ENCODE results near the gene GNAT3.

GNAT3 gene

GRCh38 chr7:80444811-80445210, 67.1 kb downstream of the GNAT3 start:
- H3K4me2 ChIP-seq (ENCODE audit: low read length), result no peak overlapping the region
- no CpG with 5 or more reads among the region's 1 CpG for WGBS (ENCODE audit: extremely low coverage, insufficient coverage, insufficient read length)
- no peak overlapping the region for H2BK12ac ChIP-seq (ENCODE audit: low read length)
- H3K79me2 ChIP-seq (ENCODE audit: control insufficient read depth, insufficient read depth, low read length, poor library complexity), result no peaks in the 10 kb centered on the region
- H3K4me3 ChIP-seq (ENCODE audit: low read depth, low read length), result no peak overlapping the region
- H2BK120ac ChIP-seq (ENCODE audit: insufficient read depth, low read length, poor library complexity), result no peak overlapping the region
- no peak overlapping the region for H3K9ac ChIP-seq (ENCODE audit: low read length)
- no peaks in the 10 kb centered on the region for H3K4me1 ChIP-seq (ENCODE audit: control insufficient read depth in 1 of 2, insufficient read depth in 2 of 2, low read length in 2 of 2)
- no peak overlapping the region for H2AK5ac ChIP-seq (ENCODE audit: low read length)
- no peaks in the 10 kb centered on the region for H3K79me1 ChIP-seq (ENCODE audit: low read length)
- no peak overlapping the region for H4K8ac ChIP-seq (ENCODE audit: low read depth, low read length)
- no peak overlapping the region for H3K4ac ChIP-seq (ENCODE audit: low read depth, low read length)
- no peak overlapping the region for H3K27ac ChIP-seq (ENCODE audit: low read depth, low read length)
- H3K36me3 ChIP-seq (ENCODE audit: control insufficient read depth in 1 of 2, insufficient read depth in 2 of 2, low read length in 2 of 2), result no peaks in the 10 kb centered on the region
- H4K12ac ChIP-seq (ENCODE audit: low read depth, low read length), result no peak overlapping the region
- DNase-seq, result no peak
- no peak overlapping the region for H2BK5ac ChIP-seq (ENCODE audit: low read depth, low read length, poor library complexity)
- H2AFZ ChIP-seq (ENCODE audit: insufficient read depth, low read length, poor library complexity), result no peak overlapping the region
- H4K91ac ChIP-seq (ENCODE audit: low read depth, low read length), result no peak overlapping the region
- no peak overlapping the region for H3K18ac ChIP-seq (ENCODE audit: low read length)
- no peak overlapping the region for H3K23ac ChIP-seq (ENCODE audit: low read length)
- H3K9me3 ChIP-seq (ENCODE audit: insufficient read depth, low read depth, low read length), result no peaks in the 10 kb centered on the region
- no peaks in the 10 kb centered on the region for H3K27me3 ChIP-seq (ENCODE audit: insufficient read depth, low read length)
- no peak overlapping the region for H3K14ac ChIP-seq (ENCODE audit: low read length)

DNA sequence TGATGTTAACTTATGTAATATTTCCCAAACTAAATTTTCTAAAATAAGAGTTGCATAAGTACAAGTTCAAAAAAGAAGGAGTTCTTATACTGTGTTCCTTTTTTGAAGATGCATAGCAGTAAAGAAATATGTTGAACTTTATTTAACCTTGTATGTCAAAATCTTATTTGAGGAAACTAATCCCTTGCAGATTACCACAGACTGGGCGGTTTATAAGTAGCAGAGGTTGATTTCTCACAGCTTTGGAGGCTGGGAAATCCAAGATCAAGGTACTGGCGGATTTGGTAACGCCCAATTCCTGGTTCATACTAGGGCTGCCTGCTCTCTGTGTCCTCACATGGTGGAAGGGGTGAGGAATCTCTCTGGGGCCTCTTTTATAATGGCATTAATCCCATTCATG, 68.5 kb downstream of the GNAT3 start:
- peak in 1 of 2 donors; percentile 6 for DNase-seq
- Histone ChIP-seq H3K27ac (ENCODE audit: low read depth, low read length) (no peak overlapping the region), H2BK5ac (ENCODE audit: low read depth, low read length, poor library complexity) (no peak overlapping the region), H2AFZ (ENCODE audit: insufficient read depth, low read length, poor library complexity) (no peak overlapping the region), H3K36me3 (ENCODE audit: control insufficient read depth in 1 of 2, insufficient read depth in 2 of 2, low read length in 2 of 2) (no peaks in the 10 kb centered on the region), H3K4me1 (ENCODE audit: control insufficient read depth in 1 of 2, insufficient read depth in 2 of 2, low read length in 2 of 2) (no peaks in the 10 kb centered on the region), H2BK120ac (ENCODE audit: insufficient read depth, low read length, poor library complexity) (no peak overlapping the region), H3K9me3 (ENCODE audit: insufficient read depth, low read depth, low read length) (no peaks in the 10 kb centered on the region), H4K91ac (ENCODE audit: low read depth, low read length) (no peak overlapping the region), H2AK5ac (ENCODE audit: low read length) (no peak overlapping the region), H3K79me1 (ENCODE audit: low read length) (no peaks in the 10 kb centered on the region), H3K18ac (ENCODE audit: low read length) (no peak overlapping the region), H3K4me2 (ENCODE audit: low read length) (no peak overlapping the region), H2BK12ac (ENCODE audit: low read length) (no peak overlapping the region), H3K4me3 (ENCODE audit: low read depth, low read length) (no peak overlapping the region), H3K79me2 (ENCODE audit: control insufficient read depth, insufficient read depth, low read length, poor library complexity) (no peaks in the 10 kb centered on the region), H4K12ac (ENCODE audit: low read depth, low read length) (no peak overlapping the region), H4K8ac (ENCODE audit: low read depth, low read length) (no peak overlapping the region), H3K9ac (ENCODE audit: low read length) (no peak overlapping the region), H3K23ac (ENCODE audit: low read length) (no peak overlapping the region), H3K27me3 (ENCODE audit: insufficient read depth, low read length) (no peaks in the 10 kb centered on the region), H3K4ac (ENCODE audit: low read depth, low read length) (no peak overlapping the region), H3K14ac (ENCODE audit: low read length) (no peak overlapping the region)
- WGBS (ENCODE audit: extremely low coverage, insufficient coverage, insufficient read length), result no CpG with 5 or more reads among the region's 3 CpGs

DNA sequence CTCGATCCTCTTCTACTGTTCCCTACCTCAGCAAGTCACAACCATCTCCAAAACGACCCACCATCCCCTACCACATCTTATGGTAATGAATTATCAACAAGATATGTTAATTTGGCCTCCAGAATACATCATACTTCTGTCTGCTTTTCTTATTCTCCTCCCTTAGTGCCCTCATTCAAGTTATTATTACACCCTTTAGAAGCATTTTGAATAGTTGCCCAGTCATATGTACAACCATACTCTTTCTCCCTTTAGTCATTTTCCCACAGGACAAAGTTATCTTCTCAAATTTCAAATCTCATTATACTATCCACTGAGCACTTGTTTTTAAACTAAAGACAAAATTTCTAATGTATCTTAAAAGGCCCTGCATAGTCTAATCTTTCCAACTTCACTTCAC, 71.0 kb downstream of the GNAT3 start:
- Histone ChIP-seq H4K8ac (ENCODE audit: low read depth, low read length) (no peak overlapping the region), H2AFZ (ENCODE audit: insufficient read depth, low read length, poor library complexity) (no peak overlapping the region), H3K27ac (ENCODE audit: low read depth, low read length) (no peak overlapping the region), H3K14ac (ENCODE audit: low read length) (no peak overlapping the region), H3K4me1 (ENCODE audit: control insufficient read depth in 1 of 2, insufficient read depth in 2 of 2, low read length in 2 of 2) (no peaks in the 10 kb centered on the region), H3K27me3 (ENCODE audit: insufficient read depth, low read length) (no peaks in the 10 kb centered on the region), H3K4me3 (ENCODE audit: low read depth, low read length) (no peak overlapping the region), H4K12ac (ENCODE audit: low read depth, low read length) (no peak overlapping the region), H3K23ac (ENCODE audit: low read length) (no peak overlapping the region), H2BK120ac (ENCODE audit: insufficient read depth, low read length, poor library complexity) (no peak overlapping the region), H2AK5ac (ENCODE audit: low read length) (no peak overlapping the region), H3K9ac (ENCODE audit: low read length) (no peak overlapping the region), H3K4me2 (ENCODE audit: low read length) (no peak overlapping the region), H3K36me3 (ENCODE audit: control insufficient read depth in 1 of 2, insufficient read depth in 2 of 2, low read length in 2 of 2) (no peaks in the 10 kb centered on the region), H3K4ac (ENCODE audit: low read depth, low read length) (no peak overlapping the region), H2BK12ac (ENCODE audit: low read length) (no peak overlapping the region), H3K79me1 (ENCODE audit: low read length) (no peaks in the 10 kb centered on the region), H3K79me2 (ENCODE audit: control insufficient read depth, insufficient read depth, low read length, poor library complexity) (no peaks in the 10 kb centered on the region), H3K18ac (ENCODE audit: low read length) (no peak overlapping the region), H2BK5ac (ENCODE audit: low read depth, low read length, poor library complexity) (no peak overlapping the region), H4K91ac (ENCODE audit: low read depth, low read length) (no peak overlapping the region), H3K9me3 (ENCODE audit: insufficient read depth, low read depth, low read length) (no peaks in the 10 kb centered on the region)
- WGBS (ENCODE audit: extremely low coverage, insufficient coverage, insufficient read length), result 100% methylated on average over 2 of the region's 2 CpGs
- DNase-seq, result no peak

DNA sequence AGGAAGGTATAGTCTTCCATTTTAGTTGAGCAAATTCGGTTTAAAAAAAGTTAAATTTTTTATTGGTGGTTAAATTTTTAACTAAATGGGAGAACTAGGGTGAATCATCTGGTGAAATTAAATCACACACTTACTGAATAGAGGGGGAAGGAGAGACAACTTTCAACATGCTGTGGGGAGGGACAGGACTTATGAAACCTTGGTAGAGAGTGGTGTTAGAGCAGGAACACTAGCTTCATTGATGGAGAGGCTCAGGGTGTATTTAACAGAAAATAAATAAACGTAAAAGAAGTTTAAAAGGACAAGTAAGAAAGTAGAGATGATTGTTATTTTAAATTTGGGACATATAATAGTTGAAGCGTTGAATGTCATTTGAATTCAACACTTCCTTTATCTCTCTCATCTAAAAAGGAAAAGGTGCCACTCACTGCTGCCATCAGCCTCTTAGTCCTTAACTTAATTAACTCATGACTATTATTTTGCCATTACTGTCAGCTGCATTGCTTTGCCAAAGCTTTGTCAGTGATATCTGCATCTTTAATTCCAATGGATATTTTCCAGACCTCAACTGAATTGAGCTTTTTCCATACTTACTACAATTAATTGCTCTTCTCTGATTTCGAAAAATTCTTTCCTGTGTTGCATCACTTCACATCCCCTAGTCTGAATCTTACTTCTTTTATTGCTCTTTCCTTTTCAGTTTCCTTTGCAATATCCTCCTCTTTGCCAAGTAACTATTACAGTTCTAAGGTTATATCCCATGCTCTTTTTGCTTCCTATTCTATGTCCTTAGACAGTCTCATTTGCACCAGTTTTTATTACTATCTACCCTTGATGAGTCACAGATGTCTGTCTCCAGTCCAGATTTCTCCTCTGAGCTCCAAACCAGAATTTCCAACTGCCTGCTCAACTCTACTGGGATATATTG, 71.7 kb downstream of the GNAT3 start:
- 100% methylated on average over 1 of the region's 4 CpGs for WGBS (ENCODE audit: extremely low coverage, insufficient coverage, insufficient read length)

More for the DNA sequence above, 71.7 kb downstream of the GNAT3 start:
- H3K4me2 ChIP-seq (ENCODE audit: low read length), result no peak overlapping the region
- H2BK5ac ChIP-seq (ENCODE audit: low read depth, low read length, poor library complexity), result no peak overlapping the region
- H3K14ac ChIP-seq (ENCODE audit: low read length), result no peak overlapping the region
- H3K4me3 ChIP-seq (ENCODE audit: low read depth, low read length), result no peak overlapping the region
- no peak overlapping the region for H3K23ac ChIP-seq (ENCODE audit: low read length)
- H3K27me3 ChIP-seq (ENCODE audit: insufficient read depth, low read length), result no peaks in the 10 kb centered on the region
- no peaks in the 10 kb centered on the region for H3K79me2 ChIP-seq (ENCODE audit: control insufficient read depth, insufficient read depth, low read length, poor library complexity)
- no peak overlapping the region for H4K8ac ChIP-seq (ENCODE audit: low read depth, low read length)
- no peak overlapping the region for H2BK120ac ChIP-seq (ENCODE audit: insufficient read depth, low read length, poor library complexity)
- no peak overlapping the region for H3K27ac ChIP-seq (ENCODE audit: low read depth, low read length)
- no peak for DNase-seq
- no peak overlapping the region for H3K18ac ChIP-seq (ENCODE audit: low read length)
- no peak overlapping the region for H4K91ac ChIP-seq (ENCODE audit: low read depth, low read length)
- no peaks in the 10 kb centered on the region for H3K36me3 ChIP-seq (ENCODE audit: control insufficient read depth in 1 of 2, insufficient read depth in 2 of 2, low read length in 2 of 2)
- H4K12ac ChIP-seq (ENCODE audit: low read depth, low read length), result no peak overlapping the region
- no peak overlapping the region for H3K9ac ChIP-seq (ENCODE audit: low read length)
- no peaks in the 10 kb centered on the region for H3K4me1 ChIP-seq (ENCODE audit: control insufficient read depth in 1 of 2, insufficient read depth in 2 of 2, low read length in 2 of 2)
- H3K9me3 ChIP-seq (ENCODE audit: insufficient read depth, low read depth, low read length), result no peaks in the 10 kb centered on the region
- no peak overlapping the region for H2AFZ ChIP-seq (ENCODE audit: insufficient read depth, low read length, poor library complexity)
- no peak overlapping the region for H2AK5ac ChIP-seq (ENCODE audit: low read length)
- H3K79me1 ChIP-seq (ENCODE audit: low read length), result no peaks in the 10 kb centered on the region
- no peak overlapping the region for H3K4ac ChIP-seq (ENCODE audit: low read depth, low read length)
- H2BK12ac ChIP-seq (ENCODE audit: low read length), result no peak overlapping the region
